ENCODE data around the gene TBC1D16.

DNA sequence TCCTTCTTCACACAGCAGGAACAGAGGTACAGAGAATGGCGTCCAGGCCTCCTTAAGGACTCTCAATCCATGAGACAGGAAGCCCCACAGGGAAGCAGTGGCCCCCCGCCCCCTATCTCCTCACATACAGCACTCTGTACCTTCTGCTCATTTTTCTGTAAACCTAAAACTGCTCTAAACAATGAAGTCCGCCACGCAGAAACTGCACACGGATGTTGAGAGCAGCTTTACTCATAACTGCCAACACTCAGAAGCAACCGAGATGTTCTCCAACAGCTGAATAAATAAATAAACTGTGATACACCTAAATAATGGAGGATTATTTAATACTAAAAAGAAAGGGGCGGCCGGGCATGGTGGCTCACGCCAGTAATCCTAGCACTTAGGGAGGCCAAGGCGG is 9.9 kb downstream of the TBC1D16 start:
- TF ChIP-seq CTCF (IDR thresholded peaks at IDR 0.05) (no peak), POLR2A (IDR thresholded peaks at IDR 0.05) (no peak)

All from right lobe of liver (tissue), 4 donors.